ENCODE data around the gene EGFLAM. TPM values are rescaled to one million over a fixed set of nuclear protein-coding genes. Genes with fewer than 3 reads are reported as not detected.
"Not testable (repeated sequence)": the region's sequence is repeated elsewhere in the genome, so short reads cannot be mapped to it uniquely, and the experiment has no call there.

EGFLAM gene
- total RNA-seq, 1 experiment from 2014 or later, result not detected

DNA sequence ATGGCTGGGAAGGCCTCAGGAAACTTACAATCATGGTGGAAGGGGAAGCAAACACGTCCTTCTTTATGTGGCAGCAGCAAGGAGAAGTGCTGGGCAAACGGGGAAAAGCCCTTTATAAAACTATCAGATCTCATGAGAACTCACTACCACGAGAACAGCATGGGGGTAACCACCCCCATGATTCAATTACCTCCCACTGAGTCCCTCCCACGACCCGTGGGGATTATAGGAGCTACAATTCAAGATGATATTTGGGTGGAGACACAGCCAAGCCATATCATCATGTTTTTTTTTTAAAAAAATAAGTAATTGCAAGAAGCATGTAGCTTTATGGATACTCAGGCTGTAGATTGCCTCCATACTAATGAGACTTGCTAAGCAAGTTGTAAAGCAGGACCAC, 157.4 kb downstream of the EGFLAM start:
- not testable (repeated sequence) for DNase-seq (ENCODE audit: low read depth)

DNA sequence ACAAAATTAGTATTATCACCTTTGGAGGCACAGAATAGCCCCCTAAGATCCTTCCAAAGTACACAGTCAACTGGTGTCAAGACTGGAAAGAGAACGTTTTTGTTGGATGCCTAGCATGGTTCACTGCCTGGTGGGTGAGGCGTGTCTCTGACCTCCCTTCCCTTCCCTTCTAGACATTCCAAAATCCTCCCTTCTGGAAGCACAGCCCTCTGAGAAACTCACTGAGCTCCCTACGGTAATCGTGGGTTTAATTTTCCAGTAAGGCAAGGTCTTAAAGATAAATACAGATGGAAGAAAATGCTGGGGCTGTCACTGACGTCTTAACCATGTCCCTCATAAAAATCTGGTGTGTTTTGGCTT, 159.3 kb downstream of the EGFLAM start:
- DNase-seq (ENCODE audit: low read depth), result no peak

DNA sequence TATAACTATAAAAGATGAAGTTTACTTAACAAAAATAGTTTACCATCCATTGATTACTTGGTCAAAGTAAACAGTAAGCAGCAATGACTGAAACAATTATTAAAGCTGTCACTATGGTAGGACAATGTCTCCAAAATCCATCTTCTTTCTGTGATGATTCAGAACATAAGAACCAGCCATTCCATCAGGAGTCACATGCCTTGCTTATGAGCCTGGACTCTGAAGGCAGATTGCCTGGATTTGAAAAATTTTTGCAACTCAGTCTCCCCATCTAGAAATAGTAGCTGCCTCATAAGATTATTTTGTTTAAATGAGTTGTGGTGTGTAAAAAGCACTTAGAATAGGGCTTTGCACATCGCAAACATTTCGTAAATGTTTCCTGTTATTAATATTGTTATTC, 161.9 kb downstream of the EGFLAM start:
- no peak for DNase-seq (ENCODE audit: low read depth)

DNA sequence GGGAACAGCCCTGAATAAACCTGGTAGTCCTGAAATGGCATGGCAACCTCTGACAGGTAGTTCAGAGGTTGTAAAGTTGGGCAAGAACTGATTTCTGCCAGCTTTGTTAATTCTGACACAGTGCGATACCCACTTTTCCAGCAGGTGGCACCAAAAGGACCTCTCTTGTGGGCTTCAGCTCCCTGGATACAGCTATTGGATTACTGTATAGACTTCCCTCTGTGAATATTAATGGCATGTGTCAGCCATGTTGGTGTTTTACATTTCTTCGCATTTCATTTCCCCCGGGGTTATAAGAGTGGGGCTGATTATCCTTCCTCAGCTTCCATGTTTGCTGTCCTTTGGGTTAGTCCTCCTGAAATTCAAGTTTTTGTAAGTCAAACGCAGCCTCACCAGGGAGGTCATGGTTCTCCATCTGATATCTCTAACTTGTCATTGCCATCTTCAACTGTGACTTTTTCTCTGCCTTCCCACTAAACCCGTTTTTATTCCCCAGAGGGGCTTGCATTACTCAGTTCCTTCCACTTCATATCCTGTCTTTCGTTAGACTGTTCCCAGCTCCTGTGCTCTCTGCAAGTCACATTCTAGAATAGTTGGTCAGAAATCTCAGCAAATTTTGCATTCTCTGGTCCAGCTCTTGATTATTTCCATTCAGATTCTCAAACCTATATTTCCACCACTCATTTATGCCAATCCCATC, 162.5 kb downstream of the EGFLAM start:
- DNase-seq (ENCODE audit: low read depth), result peak; percentile 71

DNA sequence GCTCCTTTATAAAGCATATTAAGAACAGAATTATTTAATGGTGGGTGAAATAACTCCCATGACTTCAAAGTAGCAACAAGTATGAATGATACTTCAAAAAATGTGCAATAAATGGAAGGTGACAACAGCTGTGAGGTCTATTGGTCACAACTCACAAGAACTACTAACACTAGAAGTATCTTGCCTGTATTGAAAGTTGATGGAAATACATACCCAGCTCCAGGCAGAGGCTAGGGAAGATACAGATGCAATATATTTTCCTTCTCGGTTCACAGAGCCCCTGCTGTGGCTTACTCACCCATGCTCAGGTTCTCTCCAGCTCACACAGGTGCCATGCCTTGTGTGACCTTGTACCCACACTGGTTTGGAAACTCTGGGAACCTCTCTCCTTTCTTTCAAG, 164.3 kb downstream of the EGFLAM start:
- DNase-seq (ENCODE audit: low read depth), result no peak

DNA sequence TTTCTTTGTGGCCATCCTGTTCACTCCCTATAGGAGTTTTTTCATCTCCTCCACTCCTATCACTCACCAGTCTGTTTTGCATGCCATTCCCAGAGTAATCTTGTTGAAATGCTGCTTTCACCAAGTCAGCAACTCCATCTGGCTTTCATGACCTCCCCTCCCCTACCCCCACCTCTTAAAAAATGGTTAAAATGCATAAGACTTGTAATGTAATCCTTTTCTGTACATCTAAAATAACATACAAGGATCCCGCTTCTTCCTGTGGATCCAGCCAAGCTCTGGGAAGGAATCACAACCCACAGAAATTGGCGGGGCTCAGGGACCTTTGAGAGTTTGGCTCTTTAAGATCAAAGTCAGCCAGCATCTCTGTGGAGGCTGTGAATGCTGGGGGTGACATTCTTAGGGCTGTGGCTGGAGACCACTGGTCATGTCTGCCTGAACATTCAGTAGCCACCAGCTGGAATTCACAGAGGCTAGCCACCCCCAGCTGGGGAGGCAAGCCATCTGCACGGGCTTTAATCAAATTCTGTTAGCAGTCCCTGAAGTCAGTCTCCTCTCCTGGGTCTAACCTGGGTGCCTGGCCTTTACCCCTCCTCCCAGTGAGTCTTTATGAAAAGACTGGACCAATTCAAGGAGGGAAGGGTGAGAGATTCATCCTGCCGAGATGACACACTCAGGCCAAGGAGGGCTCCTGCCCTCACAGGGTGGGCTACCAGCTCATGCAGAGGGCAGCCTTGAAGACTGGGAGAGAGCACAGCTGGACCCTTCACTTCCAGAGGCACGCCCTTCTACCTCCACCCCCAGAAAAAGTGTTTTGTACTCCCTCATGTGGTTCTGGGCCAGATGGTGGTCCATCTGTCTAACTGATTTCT, 165.2 kb downstream of the EGFLAM start:
- DNase-seq (ENCODE audit: low read depth), result no peak

DNA sequence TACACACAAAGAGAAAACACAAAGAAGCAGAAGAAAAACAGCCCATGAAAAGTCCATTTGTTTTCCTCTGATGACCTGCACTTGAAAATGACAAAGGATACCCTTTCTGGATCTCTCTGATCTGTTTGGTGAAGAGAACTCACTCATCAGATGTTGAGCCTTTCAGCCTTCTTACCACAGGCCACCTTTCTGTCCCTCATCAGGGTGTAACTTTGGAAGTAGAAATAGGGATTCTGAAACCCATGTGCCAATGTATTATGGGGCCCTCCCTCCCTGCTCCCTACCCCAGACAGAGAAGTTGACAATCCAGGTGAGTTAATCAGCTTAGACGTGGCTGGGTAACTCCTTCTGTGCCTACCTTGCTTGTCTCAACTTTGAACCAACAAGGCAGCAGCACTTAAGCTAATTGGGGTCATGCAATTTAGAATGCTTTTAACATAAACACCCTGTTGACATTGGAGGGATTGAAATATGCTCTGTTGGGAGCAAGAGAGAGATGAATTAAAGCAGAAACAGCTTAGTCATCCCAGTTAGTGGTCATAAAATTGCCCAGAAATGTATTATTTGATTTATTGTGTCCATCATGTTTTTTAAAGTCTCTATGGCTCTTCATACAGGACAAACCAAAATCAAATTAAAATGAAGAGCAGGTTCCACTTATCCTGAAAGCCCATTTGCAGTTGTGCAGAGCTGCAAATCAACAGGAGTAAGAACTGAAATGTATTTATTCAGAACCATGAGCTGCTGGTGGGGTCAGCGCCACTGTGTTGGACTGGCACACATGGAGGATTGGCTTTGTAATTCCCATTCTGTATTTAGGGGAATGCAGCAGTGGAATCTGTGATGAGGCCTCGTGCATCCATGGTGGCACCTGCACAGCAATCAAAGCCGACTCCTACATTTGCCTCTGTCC, 166.0 kb downstream of the EGFLAM start:
- DNase-seq (ENCODE audit: low read depth), result no peak

DNA sequence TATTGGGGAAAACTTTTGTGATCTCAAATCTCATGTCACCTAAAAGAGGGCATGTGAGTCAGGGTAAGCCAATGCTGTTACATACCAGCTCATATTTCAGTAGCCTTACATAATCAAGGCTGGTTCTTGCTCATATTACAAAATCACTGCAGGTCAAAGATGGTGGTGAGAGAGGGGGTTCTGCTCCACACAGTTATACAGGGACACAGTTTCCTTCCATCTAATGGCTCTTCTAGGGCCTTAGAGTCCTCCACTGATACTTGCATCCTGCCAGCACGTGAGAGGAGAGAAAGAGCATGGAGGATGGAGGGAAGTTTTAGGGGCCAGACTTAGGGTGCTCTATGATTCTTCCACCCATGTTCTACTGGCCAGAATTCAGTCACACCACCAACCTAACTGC, 168.1 kb downstream of the EGFLAM start:
- peak; percentile 29 for DNase-seq (ENCODE audit: low read depth)

DNA sequence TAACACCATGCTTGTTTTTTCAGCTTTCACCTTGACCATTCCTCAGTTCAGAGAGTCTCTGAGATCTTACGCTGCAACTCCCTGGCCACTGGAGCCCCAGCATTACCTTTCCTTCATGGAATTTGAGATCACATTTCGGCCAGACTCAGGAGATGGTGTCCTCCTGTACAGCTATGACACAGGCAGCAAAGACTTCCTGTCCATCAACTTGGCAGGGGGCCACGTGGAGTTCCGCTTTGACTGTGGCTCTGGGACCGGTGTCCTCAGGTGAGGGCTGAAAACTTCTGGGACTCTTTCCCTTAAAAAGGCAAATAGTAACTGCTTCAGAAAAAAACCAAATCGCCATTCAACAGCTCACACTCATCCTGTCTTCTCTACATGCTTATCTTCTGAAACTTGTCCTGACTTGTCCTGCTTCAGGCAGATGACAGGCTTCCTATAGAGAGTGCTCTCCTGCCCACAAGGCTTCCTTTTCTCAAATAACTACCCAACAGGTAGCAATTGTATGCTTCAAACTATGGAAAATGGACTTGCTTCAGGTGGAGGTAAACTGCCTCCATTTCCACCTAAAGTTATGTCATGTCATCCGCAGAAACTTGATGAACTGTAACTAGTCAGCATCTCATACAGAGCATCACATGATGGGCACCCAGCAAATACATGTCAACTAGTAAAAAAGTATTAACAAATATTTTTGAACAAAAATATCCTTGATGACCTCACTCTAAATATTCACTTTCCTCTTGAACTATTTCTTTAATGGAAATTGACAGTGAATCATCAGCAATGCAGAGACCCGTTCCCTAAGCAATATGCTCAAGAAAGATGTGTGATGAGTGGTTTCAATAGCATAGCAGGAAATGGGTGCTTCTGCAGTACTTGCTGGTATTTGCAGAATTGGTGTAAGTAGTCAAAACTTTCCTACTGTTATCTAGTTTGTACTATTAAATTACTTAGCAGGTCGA, 168.9 kb downstream of the EGFLAM start:
- DNase-seq (ENCODE audit: low read depth), result peak; percentile 22

DNA sequence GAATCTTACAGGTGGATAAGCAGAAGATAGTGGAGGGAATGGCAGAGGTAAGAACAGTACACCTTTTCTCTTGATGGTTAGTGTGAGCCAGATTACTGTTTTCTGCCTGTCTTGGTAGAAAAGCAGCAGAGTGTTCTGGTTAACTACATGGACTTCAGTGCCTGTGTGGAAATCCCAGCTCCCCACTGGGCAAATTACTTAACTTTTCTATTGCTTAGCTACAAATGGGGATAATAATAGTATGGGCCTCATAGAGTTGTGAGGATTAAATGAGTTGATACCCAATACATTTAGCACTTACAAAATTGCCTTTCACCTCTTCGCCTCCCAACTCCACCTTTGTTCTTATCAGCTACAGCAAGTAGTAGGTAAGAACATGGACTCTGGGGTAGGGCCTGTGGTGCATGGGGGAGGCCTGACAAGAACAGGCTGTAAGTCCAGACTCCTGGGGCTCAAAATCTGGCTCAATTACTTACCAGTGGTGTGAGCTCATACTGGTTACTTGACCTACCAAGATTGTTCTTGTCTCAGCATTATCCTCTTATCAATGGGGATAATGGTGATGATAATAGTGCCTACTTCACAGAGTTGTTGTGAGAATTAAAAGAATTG, 173.0 kb downstream of the EGFLAM start:
- DNase-seq (ENCODE audit: low read depth), result no peak

DNA sequence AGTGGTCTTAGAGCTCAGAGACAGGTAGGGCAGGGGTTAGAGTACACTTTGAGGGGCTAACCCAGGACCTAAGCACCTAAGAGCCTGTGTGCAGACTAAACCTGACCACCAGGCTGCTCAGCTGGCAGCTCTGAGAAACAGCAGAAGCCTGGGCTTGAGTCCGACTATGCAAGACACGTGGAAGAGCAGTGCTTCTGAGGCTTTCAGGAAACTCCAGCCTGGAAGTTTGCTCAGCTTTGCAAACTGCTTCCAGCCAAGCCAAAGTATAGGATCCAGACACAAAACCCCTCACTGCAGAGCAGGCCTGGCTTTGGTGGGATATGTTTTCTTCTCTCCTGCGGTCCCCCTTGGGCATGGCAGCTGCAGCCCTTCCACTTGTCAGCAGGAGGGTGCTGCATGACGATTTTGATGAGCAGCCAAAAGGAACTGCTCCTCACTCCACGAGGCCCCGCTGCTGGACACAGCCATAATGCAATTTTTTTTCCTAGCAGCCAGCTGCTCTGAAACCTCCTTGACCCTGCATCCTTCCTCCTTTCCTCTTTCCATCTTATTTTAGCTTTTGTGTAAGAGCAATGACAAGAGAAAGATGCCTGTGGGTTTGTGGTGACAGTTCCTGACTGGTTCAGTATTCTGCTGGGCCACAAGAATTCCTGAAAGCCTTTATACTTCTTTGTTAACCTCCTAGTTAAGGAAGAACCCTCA, 175.0 kb downstream of the EGFLAM start:
- peak; percentile 75 for DNase-seq (ENCODE audit: low read depth)

DNA sequence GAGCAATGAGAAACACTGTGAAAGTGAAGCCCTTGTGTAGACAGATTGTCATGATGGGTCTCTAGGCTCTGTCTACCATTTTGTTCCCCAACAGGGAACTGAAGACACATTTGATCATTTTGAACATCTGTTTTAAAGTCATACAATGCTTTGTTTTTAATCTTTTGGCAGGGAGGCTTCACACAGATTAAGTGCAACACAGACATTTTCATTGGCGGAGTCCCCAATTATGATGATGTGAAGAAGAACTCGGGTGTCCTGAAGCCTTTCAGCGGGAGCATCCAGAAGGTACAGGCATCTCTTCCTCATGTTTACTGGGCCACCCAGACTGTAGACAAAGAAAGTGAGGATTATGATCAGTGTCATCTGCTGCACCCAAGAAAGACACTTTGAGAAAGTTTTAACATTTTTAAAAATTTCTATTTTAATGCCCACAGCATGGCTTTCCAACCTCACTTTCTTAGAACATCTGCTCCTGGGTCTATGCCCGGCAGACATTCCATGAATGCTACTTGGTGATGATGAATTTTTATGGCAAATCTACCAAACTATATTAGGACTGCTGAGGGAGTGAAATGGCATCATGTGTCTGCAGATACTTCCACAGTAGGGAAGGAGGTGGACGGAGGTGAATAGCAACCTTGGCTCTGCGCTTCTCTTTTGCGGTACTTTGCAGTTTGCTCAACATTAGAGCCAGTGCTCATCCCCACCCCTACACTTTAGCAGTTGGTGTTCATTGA, 176.8 kb downstream of the EGFLAM start:
- DNase-seq (ENCODE audit: low read depth), result no peak

DNA sequence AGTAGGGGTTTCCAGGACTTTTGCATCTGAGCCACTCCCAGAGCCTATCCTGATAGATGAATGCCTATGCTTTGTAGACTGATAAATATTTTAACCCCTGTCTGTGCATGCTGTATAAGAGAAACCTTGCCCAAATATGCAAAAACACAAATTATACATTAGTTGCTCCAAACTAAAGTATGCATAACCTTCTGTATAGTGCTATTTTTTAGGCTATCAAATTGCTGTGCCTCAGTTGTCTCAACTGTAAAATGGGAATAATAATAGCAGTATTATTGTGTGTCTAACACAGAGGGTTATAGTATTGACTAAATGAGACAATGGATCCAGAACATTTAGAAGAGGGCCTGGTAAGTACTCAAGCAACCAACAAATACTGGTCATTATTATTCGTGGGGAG, 180.4 kb downstream of the EGFLAM start:
- no peak for DNase-seq (ENCODE audit: low read depth)

DNA sequence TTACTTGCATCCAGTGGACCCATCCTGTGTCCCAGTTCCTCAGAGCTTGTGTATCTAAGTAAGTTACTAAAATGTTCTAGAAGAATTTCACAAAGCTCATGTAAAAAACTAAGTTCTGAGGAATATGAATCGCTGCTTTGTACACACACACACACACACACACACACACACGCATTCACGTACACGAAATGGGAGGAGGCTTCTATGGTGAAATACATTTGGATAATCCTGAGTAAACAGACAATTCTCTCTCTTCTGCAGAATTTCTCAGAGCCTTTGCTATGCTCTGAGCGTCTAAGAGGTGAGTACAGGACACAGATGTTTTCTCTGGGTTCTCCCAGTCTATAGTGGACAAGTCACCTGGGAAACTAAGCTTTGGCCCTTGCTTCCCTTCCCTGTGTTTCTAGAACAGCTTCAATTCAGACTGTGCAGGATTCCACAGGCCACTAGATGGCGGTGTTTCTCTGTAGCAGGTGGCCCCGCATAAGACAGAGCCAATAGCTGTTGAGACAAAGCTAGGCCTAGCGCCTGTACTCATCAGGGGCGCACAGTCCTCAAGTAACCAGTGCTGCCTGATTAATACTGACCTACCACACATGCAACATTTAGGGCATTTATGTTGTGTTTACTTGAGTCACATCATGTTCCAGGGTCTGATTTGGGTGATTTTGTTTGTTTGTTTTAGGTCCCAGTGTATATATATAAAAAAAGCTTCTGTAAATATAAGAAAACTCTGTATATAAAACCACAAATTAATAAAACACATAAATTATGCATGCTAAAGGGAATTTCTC, 183.3 kb downstream of the EGFLAM start:
- peak; percentile 79 for DNase-seq (ENCODE audit: low read depth)

DNA sequence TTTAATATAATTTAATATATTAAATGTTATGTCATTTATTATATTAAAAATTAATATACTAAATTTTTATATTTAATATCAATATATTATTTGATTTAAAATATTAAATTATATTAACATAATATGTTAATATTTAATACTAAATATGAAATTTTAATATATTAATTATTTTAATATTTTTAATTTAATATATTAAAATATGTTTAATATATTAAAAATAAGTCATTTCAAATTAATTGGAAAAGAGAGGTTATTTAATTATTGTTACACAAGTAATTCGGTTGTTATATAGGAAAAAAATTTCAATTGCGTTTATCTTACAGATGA, 183.9 kb downstream of the EGFLAM start:
- DNase-seq (ENCODE audit: low read depth), result no peak

DNA sequence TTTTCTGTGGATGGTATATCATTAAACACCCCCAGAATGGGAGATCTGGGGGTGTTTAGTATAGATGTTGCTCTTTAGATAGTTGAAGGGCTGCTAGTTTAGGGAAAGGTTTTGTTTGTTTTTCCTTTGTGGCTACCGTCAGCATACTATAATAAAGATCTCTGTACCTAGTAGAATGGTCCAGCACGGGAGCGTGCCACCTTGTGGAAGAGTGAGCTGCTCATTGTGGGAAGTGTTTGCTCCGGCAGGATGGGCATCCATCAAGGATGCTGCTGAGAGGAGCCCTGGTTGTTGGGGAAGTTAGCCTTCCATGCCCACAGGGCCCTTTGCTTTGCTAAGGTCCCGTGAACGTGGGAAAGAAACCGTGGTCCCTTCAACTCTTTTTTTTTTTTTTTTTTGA, 185.0 kb downstream of the EGFLAM start:
- no peak for DNase-seq (ENCODE audit: low read depth)

DNA sequence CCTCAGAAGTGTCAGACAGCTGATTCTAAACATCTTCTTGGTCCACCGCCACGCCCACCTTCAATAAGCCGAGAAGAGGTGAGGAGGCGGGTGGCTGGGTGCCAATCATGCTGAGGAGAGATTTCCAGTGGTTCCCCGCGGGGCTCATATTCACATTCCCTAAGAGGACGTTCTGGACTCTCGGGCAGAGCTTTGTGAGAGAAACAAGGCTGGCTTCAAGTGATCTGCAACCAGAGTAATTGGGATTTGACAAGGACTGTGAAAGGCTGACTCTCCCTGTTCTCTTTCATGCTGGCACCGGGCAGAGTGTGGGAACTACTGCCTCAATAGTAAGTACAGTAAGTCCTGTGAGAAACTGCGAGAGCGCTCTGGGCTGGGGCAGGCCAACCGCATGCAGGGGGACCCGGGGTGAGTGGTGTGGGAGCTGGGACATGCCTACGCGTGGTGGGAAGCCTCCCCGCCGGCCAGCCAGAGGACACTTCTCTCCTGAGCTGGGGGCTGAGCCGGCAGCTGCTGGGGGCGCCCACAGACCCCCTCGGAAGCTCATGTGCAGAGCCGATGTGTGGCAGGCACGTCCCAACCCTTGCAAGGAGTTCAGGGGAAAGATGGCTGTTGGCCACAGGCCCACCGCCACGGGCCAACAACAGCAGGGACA, 187.1 kb downstream of the EGFLAM start:
- no peak for DNase-seq (ENCODE audit: low read depth)
